Measurements from ENCODE around the gene MIF4GD.
A peak's percentile ranks its signal among the peaks of the same experiment; 100 is the strongest.
"Not testable (repeated sequence)": the region's sequence is repeated elsewhere in the genome, so short reads cannot be mapped to it uniquely, and the experiment has no call there.

The MIF4GD gene

DNA sequence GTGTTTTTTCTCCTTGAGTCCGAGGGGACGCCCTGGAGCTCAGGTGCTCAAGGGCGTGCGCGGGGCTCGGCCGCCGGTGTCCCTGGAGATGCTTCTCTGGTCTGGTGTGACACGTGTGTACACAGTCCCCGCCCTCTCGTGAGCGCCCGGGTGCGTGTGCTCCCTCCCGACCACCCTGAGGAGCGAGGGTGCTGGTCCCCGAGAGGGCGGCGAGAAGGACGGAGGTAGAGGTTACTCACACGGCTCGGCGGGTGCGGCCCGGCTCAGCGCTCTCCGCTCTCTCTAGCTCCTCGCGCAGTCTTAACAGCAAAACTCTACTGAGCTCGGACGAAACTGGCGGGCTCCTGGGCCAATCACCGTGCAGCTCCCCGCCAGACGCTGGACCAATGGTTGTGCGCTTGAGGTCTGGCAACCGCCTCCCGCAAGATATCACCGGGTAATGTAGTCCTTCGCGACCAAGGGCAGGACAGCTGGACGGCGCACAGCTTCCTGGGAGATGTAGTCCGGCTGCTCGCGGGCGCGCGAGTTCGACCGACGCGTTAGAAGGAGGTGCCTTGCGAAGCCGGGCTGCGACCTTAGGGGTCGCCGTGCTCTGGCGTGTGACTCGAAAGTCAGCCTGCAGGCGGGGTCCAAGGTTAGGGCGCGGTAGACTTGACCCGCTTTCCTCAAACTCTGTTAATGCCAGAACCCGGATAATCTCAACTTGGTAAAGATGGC lies 18.2 kb upstream of the MIF4GD start, which contains the start of gene SLC25A19:
TSS of gene SLC25A19 (minus strand) at position 319 of the 717 bp plus-strand sequence. CDS start 2,669 bp downstream, outside the sequence.
- peak within 1 kb of the TSS; percentile 93 for H3K4me3 ChIP-seq (ENCODE audit: low read depth, low read length)

GRCh38 chr17:75288770-75289114 lies 17.7 kb upstream of the MIF4GD start:
- Histone ChIP-seq H3K27ac (peak overlapping the region; percentile 78), H3K27me3 (ENCODE audit: insufficient read depth, low read depth, severe bottlenecking) (no peaks in the 10 kb centered on the region)
- peak; percentile 87 for DNase-seq

More for the DNA sequence above, 18.2 kb upstream of the MIF4GD start, which contains the start of gene SLC25A19:
- Histone ChIP-seq H3K27me3 (ENCODE audit: insufficient read depth, low read depth, severe bottlenecking) (no peaks in the 10 kb centered on the region), H3K27ac (peak within 1 kb of the TSS; percentile 78), H3K9me3 (ENCODE audit: severe bottlenecking) (no peaks in the 10 kb centered on the region), H3K36me3 (peaks cover 29% of the 10 kb centered on the region)
- TF ChIP-seq, protein P1, sequence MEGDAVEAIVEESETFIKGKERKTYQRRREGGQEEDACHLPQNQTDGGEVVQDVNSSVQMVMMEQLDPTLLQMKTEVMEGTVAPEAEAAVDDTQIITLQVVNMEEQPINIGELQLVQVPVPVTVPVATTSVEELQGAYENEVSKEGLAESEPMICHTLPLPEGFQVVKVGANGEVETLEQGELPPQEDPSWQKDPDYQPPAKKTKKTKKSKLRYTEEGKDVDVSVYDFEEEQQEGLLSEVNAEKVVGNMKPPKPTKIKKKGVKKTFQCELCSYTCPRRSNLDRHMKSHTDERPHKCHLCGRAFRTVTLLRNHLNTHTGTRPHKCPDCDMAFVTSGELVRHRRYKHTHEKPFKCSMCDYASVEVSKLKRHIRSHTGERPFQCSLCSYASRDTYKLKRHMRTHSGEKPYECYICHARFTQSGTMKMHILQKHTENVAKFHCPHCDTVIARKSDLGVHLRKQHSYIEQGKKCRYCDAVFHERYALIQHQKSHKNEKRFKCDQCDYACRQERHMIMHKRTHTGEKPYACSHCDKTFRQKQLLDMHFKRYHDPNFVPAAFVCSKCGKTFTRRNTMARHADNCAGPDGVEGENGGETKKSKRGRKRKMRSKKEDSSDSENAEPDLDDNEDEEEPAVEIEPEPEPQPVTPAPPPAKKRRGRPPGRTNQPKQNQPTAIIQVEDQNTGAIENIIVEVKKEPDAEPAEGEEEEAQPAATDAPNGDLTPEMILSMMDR (IDR thresholded peaks at IDR 0.05; ENCODE audit: low read depth, low read length): peak; percentile 68
- DNase-seq: peak; percentile 100

GRCh38 chr17:75288359-75288758 lies 17.3 kb upstream of the MIF4GD start:
- peaks cover 34% of the 10 kb centered on the region for H3K36me3 ChIP-seq
- H3K4me3 ChIP-seq (ENCODE audit: low read depth, low read length): peak overlapping the region; percentile 93
- TF ChIP-seq, protein P1 (IDR thresholded peaks at IDR 0.05; ENCODE audit: low read depth, low read length): no peak
- no peaks in the 10 kb centered on the region for H3K9me3 ChIP-seq (ENCODE audit: severe bottlenecking)
- peak overlapping the region; percentile 78 for H3K27ac ChIP-seq
- DNase-seq: no peak
- H3K27me3 ChIP-seq (ENCODE audit: insufficient read depth, low read depth, severe bottlenecking): no peaks in the 10 kb centered on the region

More at GRCh38 chr17:75288770-75289114, 17.7 kb upstream of the MIF4GD start:
- peak overlapping the region; percentile 93 for H3K4me3 ChIP-seq (ENCODE audit: low read depth, low read length)
- TF ChIP-seq, protein P1 (IDR thresholded peaks at IDR 0.05; ENCODE audit: low read depth, low read length): no peak
- no peaks in the 10 kb centered on the region for H3K9me3 ChIP-seq (ENCODE audit: severe bottlenecking)
- H3K36me3 ChIP-seq: peaks cover 32% of the 10 kb centered on the region

- peaks cover 43% of the 10 kb centered on the region for H3K36me3 ChIP-seq
- H3K27me3 ChIP-seq (ENCODE audit: insufficient read depth, low read depth, severe bottlenecking): no peaks in the 10 kb centered on the region
- TF ChIP-seq, protein P1 (IDR thresholded peaks at IDR 0.05; ENCODE audit: low read depth, low read length): no peak
- no peaks in the 10 kb centered on the region for H3K9me3 ChIP-seq (ENCODE audit: severe bottlenecking)
- no peak for DNase-seq
- no peak overlapping the region for H3K27ac ChIP-seq
- H3K4me3 ChIP-seq (ENCODE audit: low read depth, low read length): no peak overlapping the region
Observed at GRCh38 chr17:75287221-75287620, 16.2 kb upstream of the MIF4GD start.

- Histone ChIP-seq H3K36me3 (peaks cover 62% of the 10 kb centered on the region), H3K27me3 (ENCODE audit: insufficient read depth, low read depth, severe bottlenecking) (no peaks in the 10 kb centered on the region), H3K4me3 (ENCODE audit: low read depth, low read length) (no peak overlapping the region), H3K9me3 (ENCODE audit: severe bottlenecking) (no peaks in the 10 kb centered on the region), H3K27ac (no peak overlapping the region)
- no peak for DNase-seq
- TF ChIP-seq, protein P1 (IDR thresholded peaks at IDR 0.05; ENCODE audit: low read depth, low read length): no peak
Observed at GRCh38 chr17:75285123-75285522, 14.1 kb upstream of the MIF4GD start.

GRCh38 chr17:75280189-75280588 lies 9.2 kb upstream of the MIF4GD start:
- not testable (repeated sequence) for H3K4me3 ChIP-seq (ENCODE audit: low read depth, low read length); H3K9me3 ChIP-seq (ENCODE audit: severe bottlenecking); H3K27me3 ChIP-seq (ENCODE audit: insufficient read depth, low read depth, severe bottlenecking); DNase-seq; H3K27ac ChIP-seq
- peaks cover 79% of the 10 kb centered on the region for H3K36me3 ChIP-seq
